NT2/D1 (cell line): ENCODE results near the gene NOP53.

Experiments used
- SUZ12 ChIP-seq: IDR thresholded peaks from 2 replicates; pipeline ENCODE4 v1.6.1; 2011; ENCODE audit not compliant: insufficient read length, insufficient read depth; ENCODE audit errors: extremely low read depth
- YY1 ChIP-seq: IDR thresholded peaks from 2 replicates; pipeline ENCODE4 v1.6.1; 2011; ENCODE audit not compliant: insufficient read length, insufficient read depth
- ZNF274 ChIP-seq: IDR thresholded peaks from 2 replicates; pipeline ENCODE4 v1.6.1; 2011; ENCODE audit warnings: mild to moderate bottlenecking, low read depth, low read length

GRCh38 chr19:47729799-47730520 lies 15.4 kb upstream of the NOP53 start:
- TF ChIP-seq YY1 (no peak), ZNF274 (no peak), SUZ12 (no peak)
